DMS153 (cell line): ENCODE data around the gene SARS2.
A peak's percentile ranks its signal among the peaks of the same experiment; 100 is the strongest.
"Not testable (repeated sequence)": the region's sequence is repeated elsewhere in the genome, so short reads cannot be mapped to it uniquely, and the experiment has no call there.

Source experiments
- DNase-seq: peaks from one replicate; lab custom pipeline; 2025; lab: John Stamatoyannopoulos, UW

The SARS2 gene

GRCh38 chr19:38946229-38947010 is 15.9 kb upstream of the SARS2 start:
- no peak for DNase-seq

- no peak for DNase-seq
These were observed 15.1 kb upstream of the SARS2 start for GRCh38 chr19:38945562-38946228.

GRCh38 chr19:38944981-38945506 is 14.5 kb upstream of the SARS2 start:
- no peak for DNase-seq

- DNase-seq: no peak
These were observed 12.1 kb upstream of the SARS2 start for GRCh38 chr19:38942471-38943181.

- DNase-seq: no peak
These were observed 11.4 kb upstream of the SARS2 start for GRCh38 chr19:38941979-38942378.

- not testable (repeated sequence) for DNase-seq
These were observed 10.9 kb upstream of the SARS2 start for GRCh38 chr19:38941466-38941865.

GRCh38 chr19:38939957-38940356 is 9.4 kb upstream of the SARS2 start:
- DNase-seq: no peak

- no peak for DNase-seq
These were observed 3.0 kb upstream of the SARS2 start for GRCh38 chr19:38933544-38933943.

GRCh38 chr19:38932425-38933179 is 2.0 kb upstream of the SARS2 start:
- no peak for DNase-seq

GRCh38 chr19:38931521-38931793 is 894 bp upstream of the SARS2 start:
- no peak for DNase-seq

GRCh38 chr19:38930776-38931520 is 385 bp upstream of the SARS2 start, which contains the start of gene MRPS12:
MRPS12 (plus strand) TSS chr19:38930944; CDS start chr19:38931295, 351 bp downstream.
- DNase-seq: peak; percentile 98

GRCh38 chr19:38928391-38929001 is 2.1 kb downstream of the SARS2 start:
- no peak for DNase-seq

GRCh38 chr19:38924388-38924787 is 6.2 kb downstream of the SARS2 start:
- DNase-seq: no peak

GRCh38 chr19:38922482-38922881 is 8.1 kb downstream of the SARS2 start:
- DNase-seq: no peak

- no peak for DNase-seq
These were observed 8.9 kb downstream of the SARS2 start for GRCh38 chr19:38921420-38922274.

- no peak for DNase-seq
These were observed 9.8 kb downstream of the SARS2 start for GRCh38 chr19:38920602-38921419.

GRCh38 chr19:38919837-38920601 is 10.5 kb downstream of the SARS2 start:
- no peak for DNase-seq

GRCh38 chr19:38918526-38918925 is 12.0 kb downstream of the SARS2 start:
- DNase-seq: no peak
